Midbrain (tissue), 1 donor: Measurements from ENCODE around the gene RAPGEF5.

ENCODE experiments used
- DNase-seq: peaks from one replicate; lab custom pipeline; 2025; lab: John Stamatoyannopoulos, UW

The RAPGEF5 gene

GRCh38 chr7:22219036-22219435, 137.9 kb downstream of the RAPGEF5 start:
- peak; percentile 90 for DNase-seq

GRCh38 chr7:22216832-22217475, 140.0 kb downstream of the RAPGEF5 start:
- no peak for DNase-seq

- no peak for DNase-seq
Observed at GRCh38 chr7:22216309-22216708, 140.6 kb downstream of the RAPGEF5 start.

GRCh38 chr7:22214000-22214399, 143.0 kb downstream of the RAPGEF5 start:
- no peak for DNase-seq

GRCh38 chr7:22213081-22213480, 143.9 kb downstream of the RAPGEF5 start:
- no peak for DNase-seq

- no peak for DNase-seq
Observed at GRCh38 chr7:22210967-22211366, 146.0 kb downstream of the RAPGEF5 start.

GRCh38 chr7:22210355-22210754, 146.6 kb downstream of the RAPGEF5 start:
- no peak for DNase-seq

GRCh38 chr7:22208799-22209198, 148.2 kb downstream of the RAPGEF5 start:
- DNase-seq: no peak

GRCh38 chr7:22207724-22208225, 149.2 kb downstream of the RAPGEF5 start:
- no peak for DNase-seq

- DNase-seq: no peak
Observed at GRCh38 chr7:22205631-22206030, 151.3 kb downstream of the RAPGEF5 start.

- no peak for DNase-seq
Observed at GRCh38 chr7:22204312-22204711, 152.6 kb downstream of the RAPGEF5 start.

GRCh38 chr7:22202141-22202540, 154.8 kb downstream of the RAPGEF5 start:
- DNase-seq: no peak

- DNase-seq: no peak
Observed at GRCh38 chr7:22201186-22201880, 155.6 kb downstream of the RAPGEF5 start.

- no peak for DNase-seq
Observed at GRCh38 chr7:22200777-22201176, 156.2 kb downstream of the RAPGEF5 start.

GRCh38 chr7:22200238-22200637, 156.7 kb downstream of the RAPGEF5 start:
- DNase-seq: no peak

GRCh38 chr7:22197376-22197775, 159.6 kb downstream of the RAPGEF5 start:
- no peak for DNase-seq

- DNase-seq: no peak
Observed at GRCh38 chr7:22196429-22196828, 160.5 kb downstream of the RAPGEF5 start.

GRCh38 chr7:22195397-22196172, 161.4 kb downstream of the RAPGEF5 start:
- peak; percentile 39 for DNase-seq

- peak; percentile 66 for DNase-seq
Observed at GRCh38 chr7:22194658-22195273, 162.2 kb downstream of the RAPGEF5 start.

- DNase-seq: peak; percentile 79
Observed at GRCh38 chr7:22193450-22193983, 163.4 kb downstream of the RAPGEF5 start.

GRCh38 chr7:22192801-22193200, 164.2 kb downstream of the RAPGEF5 start:
- DNase-seq: no peak

- DNase-seq: no peak
Observed at GRCh38 chr7:22190736-22191135, 166.2 kb downstream of the RAPGEF5 start.
